GM19025 (cell line): ENCODE measurements around the gene TNS1.

Experiments
- ATAC-seq: cut with Tn5 transposase; IDR thresholded peaks from one replicate; pipeline ENCODE4 v1.9.1; 2021; ENCODE audit warnings: mild to moderate bottlenecking, low read depth, moderate library complexity; ENCODE audit not compliant: unreplicated experiment

Gene TNS1

DNA sequence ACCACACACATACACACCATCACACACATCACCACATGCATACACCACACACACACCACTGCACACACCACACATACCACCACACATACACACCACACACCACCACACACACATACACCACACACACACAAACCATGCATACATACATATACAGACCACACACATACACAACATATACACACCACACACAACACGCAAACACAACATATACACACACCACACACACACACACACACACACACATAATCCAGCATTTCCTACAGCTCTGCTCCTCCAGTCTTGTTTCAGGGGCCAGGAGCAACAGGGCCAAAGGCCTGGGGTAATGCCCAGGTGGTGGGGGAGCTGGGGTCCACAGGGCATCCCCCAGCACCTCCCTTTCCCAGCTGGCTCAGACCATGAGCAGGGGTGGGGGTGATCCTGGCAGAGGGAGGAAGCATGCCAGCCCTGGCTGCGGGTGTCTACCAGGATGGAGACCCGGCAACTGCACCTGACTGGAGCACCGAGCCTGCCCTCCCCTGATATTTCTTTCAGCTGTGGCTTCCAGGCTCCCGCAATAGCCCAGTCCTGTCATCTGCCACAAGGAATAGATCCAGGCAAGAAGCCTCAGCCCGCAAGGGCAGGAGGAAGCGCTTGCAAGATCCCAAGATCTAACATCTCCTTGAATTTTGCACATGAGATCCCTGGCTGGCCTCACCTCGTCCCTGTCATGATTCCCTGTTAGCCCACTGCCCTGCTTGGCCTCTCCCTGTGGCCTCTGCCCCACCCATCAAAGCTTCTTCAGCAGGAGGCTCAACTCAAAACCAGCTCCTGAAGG is 196.9 kb downstream of the TNS1 start:
- ATAC-seq: no peak

DNA sequence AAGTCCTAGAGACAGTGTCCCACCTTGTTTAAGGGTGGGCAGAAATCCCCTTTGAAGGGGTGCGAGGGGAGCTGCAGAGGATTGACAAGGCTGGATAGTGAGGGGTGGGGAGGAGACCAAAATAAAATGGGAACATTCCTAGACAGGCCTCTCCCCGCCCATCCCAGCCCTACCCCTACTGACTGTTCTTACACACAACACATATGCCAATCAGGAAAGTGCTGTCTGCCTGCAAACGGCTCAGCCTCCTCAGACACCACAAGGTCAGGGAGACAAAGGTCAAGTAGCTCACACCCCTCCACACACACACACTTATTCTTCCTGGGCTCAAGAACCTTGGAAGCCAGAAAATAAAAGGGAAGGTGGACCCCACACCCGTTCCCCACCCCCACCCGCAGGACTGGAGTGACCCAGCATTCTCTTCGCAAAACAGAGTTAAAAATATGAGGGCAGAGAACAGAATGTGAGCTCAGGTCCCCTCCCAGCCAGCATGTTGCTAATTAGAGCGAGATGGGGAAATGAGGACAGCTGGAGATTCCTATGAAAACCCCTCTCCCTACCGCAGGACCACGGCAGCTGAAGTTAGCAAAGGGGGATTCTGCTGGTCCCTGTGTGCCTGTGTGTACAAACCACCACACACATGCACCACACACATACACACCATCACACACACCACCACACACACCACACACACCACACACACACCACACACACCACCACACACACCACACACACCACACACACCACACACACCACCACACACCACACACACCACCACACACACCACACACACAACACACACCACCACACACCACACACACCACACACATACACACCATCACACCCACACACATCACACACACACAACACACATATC is 197.8 kb downstream of the TNS1 start:
- no peak for ATAC-seq

DNA sequence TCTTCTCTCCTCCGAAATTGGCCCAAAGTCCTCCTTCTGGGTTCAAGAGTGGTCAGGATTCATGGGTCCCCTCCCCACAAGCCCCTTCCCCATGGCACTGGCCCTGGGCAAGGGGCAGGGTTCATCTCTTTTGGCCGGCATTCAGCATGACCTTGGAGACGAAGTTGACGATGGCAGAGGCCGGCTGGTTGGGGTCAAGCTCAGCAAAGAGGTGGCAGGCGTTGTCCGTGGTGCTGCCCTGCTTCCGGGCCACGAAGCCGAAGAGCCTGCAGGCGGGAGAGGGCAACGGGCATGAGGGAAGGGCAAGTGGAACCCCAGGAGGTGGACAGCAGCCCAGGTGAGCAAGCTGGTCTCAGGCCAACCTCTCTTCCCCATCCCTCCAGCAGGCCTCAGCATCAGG is 198.5 kb downstream of the TNS1 start:
- ATAC-seq: no peak

DNA sequence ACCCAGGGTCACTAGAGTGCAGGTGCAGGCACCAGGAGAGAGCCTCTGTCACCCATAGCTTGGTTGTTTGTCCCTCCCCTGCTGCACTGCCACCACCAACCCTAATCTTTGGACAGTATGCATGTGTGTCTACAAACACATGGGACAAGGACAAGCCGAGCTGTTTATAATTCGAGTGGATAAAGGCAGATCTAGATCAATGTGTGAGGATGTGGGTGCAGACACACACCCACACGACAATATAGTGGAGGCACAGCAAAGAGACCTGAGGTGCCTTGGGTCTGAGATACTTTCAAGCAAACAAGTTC is 199.2 kb downstream of the TNS1 start:
- ATAC-seq: no peak

- no peak for ATAC-seq
Observed at GRCh38 chr2:217802876-217803652, 199.7 kb downstream of the TNS1 start.

GRCh38 chr2:217802266-217802665 is 200.5 kb downstream of the TNS1 start:
- ATAC-seq: no peak

DNA sequence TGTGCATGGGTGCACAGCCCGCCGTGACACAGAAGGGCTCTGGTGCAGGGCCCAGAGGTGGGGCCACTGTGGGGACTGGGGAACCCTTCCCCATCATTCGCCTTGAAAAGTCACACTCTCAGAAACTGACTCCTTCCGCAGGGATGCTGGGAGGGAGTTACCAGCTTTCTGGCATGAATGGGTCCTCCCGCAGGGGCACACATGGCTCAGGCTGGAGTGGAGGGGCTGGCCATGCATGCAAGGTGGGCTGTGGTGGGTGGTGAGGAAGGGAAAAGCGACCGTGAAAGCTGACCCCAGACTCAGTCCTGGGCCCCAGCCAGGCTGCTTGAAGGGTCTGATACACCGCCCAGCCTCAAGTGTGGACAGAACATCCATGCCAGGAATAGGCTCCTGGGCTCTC is 201.1 kb downstream of the TNS1 start:
- no peak for ATAC-seq

GRCh38 chr2:217801115-217801531 is 201.7 kb downstream of the TNS1 start:
- ATAC-seq: no peak

DNA sequence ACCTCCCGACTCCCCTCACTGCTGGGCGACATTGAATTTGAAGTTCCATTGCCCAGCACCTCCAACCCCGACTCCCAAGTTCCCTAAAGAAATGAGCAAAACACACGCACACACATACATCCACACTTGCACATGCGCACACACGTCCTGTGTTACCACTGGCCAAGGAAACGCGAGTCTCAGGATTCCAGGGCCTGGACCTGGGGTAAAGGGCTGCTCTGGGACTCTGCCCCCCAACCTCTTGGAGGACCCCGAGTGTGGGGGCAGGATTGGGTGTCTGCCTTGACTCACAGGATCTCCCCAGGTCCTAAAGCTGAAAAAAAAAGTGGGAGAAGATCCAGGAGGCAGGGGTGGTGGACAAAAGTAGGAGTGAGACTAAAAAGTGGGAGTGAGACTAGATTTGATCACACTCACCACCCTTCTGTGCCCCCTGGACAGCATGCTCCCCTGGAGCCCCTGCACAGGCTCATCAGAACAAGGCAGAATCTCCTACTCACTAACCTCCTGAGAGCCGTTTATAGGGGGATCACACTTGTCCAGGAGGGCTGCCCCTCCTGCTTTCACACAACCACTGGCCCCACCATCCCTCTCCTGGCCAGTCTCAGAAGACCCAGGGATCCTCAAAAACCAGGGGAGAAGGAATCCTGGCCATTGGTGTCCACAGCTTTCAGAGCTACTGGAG is 202.2 kb downstream of the TNS1 start:
- no peak for ATAC-seq

DNA sequence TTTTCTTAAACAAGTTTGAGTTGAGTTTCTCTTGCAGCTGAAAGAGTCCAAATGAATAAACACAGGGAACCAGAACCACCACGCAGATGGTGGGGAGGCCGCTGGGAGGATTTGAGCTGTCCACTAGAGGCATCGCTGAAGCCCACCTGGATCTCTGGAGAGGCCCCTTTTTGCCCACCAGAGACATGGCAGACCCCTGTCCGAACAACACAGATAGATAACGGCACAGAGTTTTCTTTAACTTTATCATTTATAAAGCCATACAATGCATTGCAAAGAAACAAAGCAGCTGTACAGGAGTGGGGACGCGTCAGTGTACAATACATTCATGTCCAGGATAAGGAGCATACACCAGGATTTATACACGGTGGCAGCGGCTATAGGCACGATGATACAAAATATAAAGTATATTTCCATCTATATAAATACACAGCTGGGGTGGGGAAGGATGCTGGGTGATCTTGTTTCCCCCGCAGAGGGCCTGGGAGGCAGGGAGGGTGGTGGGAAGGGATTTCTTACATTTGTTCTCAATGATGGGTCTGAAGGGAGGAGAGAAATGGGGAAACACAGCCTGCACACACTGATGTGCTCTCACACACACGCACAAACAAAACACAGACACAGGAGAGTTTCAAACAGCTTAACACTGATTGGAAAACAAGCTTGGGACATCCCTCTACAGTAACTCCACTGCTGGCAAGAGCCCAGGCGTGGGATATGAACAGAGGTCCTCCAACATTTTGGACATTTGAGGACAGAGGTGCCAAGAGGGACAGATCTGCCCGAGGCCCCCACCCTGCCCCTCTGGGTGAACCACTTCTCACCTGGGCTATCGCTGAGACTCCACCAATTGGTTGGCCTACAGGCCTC is 203.0 kb downstream of the TNS1 start:
- ATAC-seq: no peak

- ATAC-seq: no peak
Observed at GRCh38 chr2:217798743-217799562, 203.8 kb downstream of the TNS1 start.

DNA sequence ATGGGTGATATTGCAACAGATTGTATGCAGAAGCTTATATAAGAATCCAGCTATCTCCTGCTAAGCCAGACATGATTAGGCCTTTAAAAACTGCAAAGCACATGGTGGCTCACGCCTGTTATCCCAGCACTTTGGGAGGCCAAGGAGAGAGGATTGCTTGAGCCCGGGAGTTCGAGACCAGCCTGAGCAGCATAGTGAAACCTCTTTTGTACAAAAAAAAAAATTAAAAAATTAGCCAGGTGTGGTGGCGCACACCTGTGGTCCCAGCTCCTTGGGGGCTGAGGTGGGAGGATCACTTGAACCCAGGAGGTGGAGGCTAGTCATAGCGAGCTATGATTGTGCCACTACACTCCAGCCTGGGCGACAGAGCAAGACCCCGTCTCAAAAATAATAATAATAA is 204.6 kb downstream of the TNS1 start:
- ATAC-seq: no peak

DNA sequence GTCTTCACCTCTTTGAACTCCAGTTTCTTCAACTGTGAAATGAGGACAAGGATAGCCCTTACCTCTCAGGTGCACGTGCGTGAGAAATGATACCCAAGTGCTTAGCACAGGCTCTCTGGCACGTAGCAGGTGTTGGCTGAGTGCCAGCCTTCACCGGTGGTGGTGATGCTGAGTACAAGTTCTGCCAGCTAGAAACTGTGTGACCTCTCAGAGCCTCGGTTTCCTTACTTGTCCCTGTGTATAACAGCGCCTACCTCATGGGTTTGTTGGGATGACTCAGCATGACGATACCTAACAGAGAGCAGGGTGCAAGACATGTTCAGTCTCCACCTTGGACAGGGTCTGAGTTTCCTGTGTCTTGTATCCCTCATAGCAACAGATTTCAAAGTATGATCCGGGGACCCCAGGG is 205.1 kb downstream of the TNS1 start:
- ATAC-seq: no peak

DNA sequence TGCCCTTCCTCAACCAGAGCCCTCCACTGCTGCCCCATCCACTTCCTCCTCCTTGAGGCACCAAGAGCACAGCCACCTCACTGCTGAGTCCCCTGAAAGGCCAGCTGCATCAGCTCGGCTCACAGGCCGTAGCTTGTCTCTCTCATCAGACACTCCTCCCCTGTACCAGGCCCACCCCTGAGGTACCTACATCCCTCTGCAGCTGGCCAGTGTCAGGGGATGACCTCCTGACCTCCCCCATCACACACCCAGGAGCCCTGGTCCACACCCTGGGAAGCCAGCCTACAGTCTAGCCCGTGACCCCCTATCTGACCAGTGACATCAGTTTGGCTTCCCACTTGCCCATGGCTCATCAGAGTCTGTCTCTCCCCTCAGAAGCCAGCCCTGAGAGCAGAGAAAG is 205.6 kb downstream of the TNS1 start:
- ATAC-seq: no peak

DNA sequence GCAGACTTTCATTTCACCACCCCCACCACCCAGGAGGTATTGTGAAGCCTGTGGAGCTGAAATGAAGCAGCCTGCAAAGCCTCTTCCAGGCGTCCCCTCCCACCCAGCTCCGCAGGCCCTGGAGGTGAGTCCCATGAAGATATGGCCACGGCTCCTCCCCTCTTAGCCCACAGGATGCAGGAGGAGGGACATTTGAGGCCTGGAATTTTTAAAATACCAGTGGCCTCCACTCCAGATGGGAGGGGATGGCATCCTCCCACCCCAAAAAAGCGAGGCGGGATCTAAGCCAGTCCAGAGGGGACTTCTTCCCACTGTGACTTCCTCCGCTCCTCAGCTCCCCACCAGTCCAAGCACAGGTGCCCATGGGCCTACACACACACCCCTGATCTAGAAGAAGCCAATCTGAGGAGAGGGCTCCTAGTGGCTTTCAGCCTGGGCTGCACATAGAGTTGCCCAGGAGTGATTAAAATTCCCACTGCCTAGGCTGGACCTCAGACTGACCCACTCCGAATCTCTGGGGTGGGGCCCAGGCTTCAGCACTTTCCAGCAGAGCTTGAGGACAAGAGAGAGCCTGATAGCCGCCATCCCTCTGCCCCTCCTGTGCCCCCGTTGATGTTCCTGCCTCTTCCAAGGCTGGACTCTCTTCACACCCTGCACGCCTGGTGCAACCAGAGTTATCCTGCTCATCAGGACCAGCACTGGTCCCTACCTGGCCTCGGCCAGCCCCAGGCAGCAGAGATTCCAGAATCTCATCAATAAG is 206.9 kb downstream of the TNS1 start:
- no peak for ATAC-seq

- ATAC-seq: no peak
Observed at GRCh38 chr2:217795067-217795466, 207.7 kb downstream of the TNS1 start.

GRCh38 chr2:217794133-217794986 is 208.4 kb downstream of the TNS1 start:
- no peak for ATAC-seq
